OCI-LY7 (cell line): ENCODE data around the gene TMEM272. TPM values are rescaled to one million over a fixed set of nuclear protein-coding genes. Genes with fewer than 3 reads are reported as not detected.
A peak's percentile ranks its signal among the peaks of the same experiment; 100 is the strongest.

Source experiments
- BruUV-seq: library from RNA; stranded (reverse); fragments of 400-500 nt; replicated peaks from 2 replicates; lab custom pipeline; 2021; lab: Mats Ljungman, UMichigan
- CTCF ChIA-PET: fragments of 300-600 bp; sonication (Branson Sonifier 250); formaldehyde crosslinking; loops from one replicate; lab custom pipeline; 2022; ENCODE audit warnings: antibody characterized with exemption; ENCODE audit not compliant: unreplicated experiment; lab: Charles Lee
- POLR2A ChIA-PET: fragments of 300-600 bp; sonication (Branson Sonifier 250); formaldehyde crosslinking; loops from one replicate; lab custom pipeline; 2022; ENCODE audit warnings: antibody characterized with exemption; lab: Charles Lee
- DNase-seq: peaks from one replicate; pipeline ENCODE4 v3.0.0-alpha.2; 2015; ENCODE audit warnings: low spot score
- H2AFZ ChIP-seq: fragments of 200-600 bp; sonication (generic), shearing (Covaris generic); 2 replicates; pipeline ENCODE4 v1.6.1; 2014; ENCODE audit warnings: mild to moderate bottlenecking, antibody characterized with exemption, low read length, moderate library complexity
- H3K27ac ChIP-seq: fragments of 200-600 bp; sonication (generic); 2 replicates; pipeline ENCODE4 v1.5.1; 2014; ENCODE audit warnings: mixed run types, low read depth, mild to moderate bottlenecking, moderate library complexity, low read length, inconsistent platforms; ENCODE audit not compliant: poor library complexity, severe bottlenecking
- H3K36me3 ChIP-seq: fragments of 200-600 bp; sonication (generic); 2 replicates; pipeline ENCODE4 v1.6.1; 2014; ENCODE audit warnings: mild to moderate bottlenecking, antibody characterized with exemption, low read length, moderate library complexity, mixed read lengths; ENCODE audit not compliant: insufficient read depth
- H3K4me1 ChIP-seq: fragments of 200-600 bp; sonication (generic); 2 replicates; pipeline ENCODE4 v1.5.1; 2014; ENCODE audit warnings: mild to moderate bottlenecking, low read length; ENCODE audit not compliant: insufficient read depth, poor library complexity, severe bottlenecking
- H3K4me2 ChIP-seq: fragments of 200-600 bp; sonication (generic); 2 replicates; pipeline ENCODE4 v1.6.1; 2014; ENCODE audit warnings: mild to moderate bottlenecking, low read length
- H3K4me3 ChIP-seq: fragments of 200-600 bp; sonication (generic); 2 replicates; pipeline ENCODE4 v1.5.1; 2014; ENCODE audit warnings: mild to moderate bottlenecking, low read depth, low read length; ENCODE audit not compliant: poor library complexity, severe bottlenecking
- H3K79me2 ChIP-seq: fragments of 200-600 bp; sonication (generic); 2 replicates; pipeline ENCODE4 v1.6.1; 2016; ENCODE audit warnings: low read depth, mild to moderate bottlenecking, low read length, moderate library complexity, mixed read lengths; ENCODE audit not compliant: insufficient read depth
- H3K9me2 ChIP-seq: fragments of 200-600 bp; sonication (generic); 2 replicates; pipeline ENCODE4 v1.6.1; 2016; ENCODE audit warnings: mild to moderate bottlenecking, low read length, mixed read lengths; ENCODE audit not compliant: insufficient read depth
- H3K9me3 ChIP-seq: fragments of 200-600 bp; sonication (generic); 2 replicates; pipeline ENCODE4 v1.6.1; 2014; ENCODE audit warnings: mild to moderate bottlenecking, mixed run types, low read length, mixed read lengths
- H4K20me1 ChIP-seq: fragments of 200-600 bp; sonication (generic); 2 replicates; pipeline ENCODE4 v1.6.1; 2014; ENCODE audit warnings: mild to moderate bottlenecking, antibody characterized with exemption, low read length, moderate library complexity, mixed read lengths; ENCODE audit not compliant: insufficient read depth
- CTCF ChIP-seq: fragments of 200-600 bp; sonication (generic); conservative IDR thresholded peaks from 2 replicates; pipeline ENCODE4 v1.5.1; 2014; ENCODE audit warnings: mild to moderate bottlenecking, antibody characterized with exemption, low read length, moderate library complexity, mixed read lengths
- EZH2phosphoT487 ChIP-seq: fragments of 200-600 bp; sonication (generic); IDR thresholded peaks from 2 replicates; pipeline ENCODE4 v1.6.1; 2018; ENCODE audit warnings: low read depth, borderline replicate concordance, mild to moderate bottlenecking, mixed run types, antibody characterized with exemption, low read length, moderate library complexity, mixed read lengths
- intact Hi-C: fragments of 100-400 bp; cut with micrococcal nuclease; formaldehyde crosslinking; loops from one replicate; pipeline ENCODE4 v1.10.0; 2022; ENCODE audit not compliant: unreplicated experiment
- total RNA-seq, 2 experiments: library from RNA; depleted of rRNA in 1 of 2; stranded (reverse); fragments of >200 nt in 1 of 2; shearing (Covaris generic) in 1 of 2; gene quantifications; 2 replicates each; pipeline ENCODE4 v1.2.3, GENCODE V29; 2014 to 2022

The TMEM272 gene
- total RNA-seq, 2 experiments from 2014 or later = 0.41 to 0.46 TPM

- POLR2A ChIA-PET = interaction anchor here (3.5 to 5.4 kb wide), 2 partner anchors 10 to 13 kb away, joined by 22 to 48 read pairs; no protein-coding TSS in a partner anchor
- TF ChIP-seq EZH2phosphoT487 (no peak), CTCF (no peak)
- no peaks in the 10 kb centered on the region for H3K36me3 ChIP-seq
- no peak overlapping the region for H2AFZ ChIP-seq
- H3K27ac ChIP-seq = no peak overlapping the region
- no peak for DNase-seq
- H3K9me3 ChIP-seq = no peaks in the 10 kb centered on the region
- no peaks in the 10 kb centered on the region for H3K9me2 ChIP-seq
- no peaks in the 10 kb centered on the region for H4K20me1 ChIP-seq
- CTCF ChIA-PET = interaction anchor here (1.2 kb wide), 2 partner anchors 10 to 13 kb away, joined by 3 read pairs; no protein-coding TSS in a partner anchor
- no TSS peak for BruUV-seq
- intact Hi-C loops = loop anchor here (5.0 kb wide), 1 partner anchor 183 kb away; no protein-coding TSS in a partner anchor
- no peaks in the 10 kb centered on the region for H3K79me2 ChIP-seq
- H3K4me3 ChIP-seq = no peak overlapping the region
- H3K4me1 ChIP-seq = peaks cover 83% of the 10 kb centered on the region
- H3K4me2 ChIP-seq = no peak overlapping the region
Measured at GRCh38 chr13:51818781-51819511, 26.0 kb downstream of the TMEM272 start.

GRCh38 chr13:51818276-51818675 is 26.7 kb downstream of the TMEM272 start:
- no peak overlapping the region for H2AFZ ChIP-seq
- no peak overlapping the region for H3K4me2 ChIP-seq
- H3K36me3 ChIP-seq = no peaks in the 10 kb centered on the region
- DNase-seq = no peak
- TF ChIP-seq EZH2phosphoT487 (no peak), CTCF (peak; percentile 36; the same call in 1 of the 2 replicates)
- intact Hi-C loops = loop anchor here (5.0 kb wide), 1 partner anchor 184 kb away; no protein-coding TSS in a partner anchor
- POLR2A ChIA-PET = interaction anchor here (0.7 to 1.0 kb wide), 2 partner anchors 14 to 72 kb away, joined by 3 to 5 read pairs; no protein-coding TSS in a partner anchor
- CTCF ChIA-PET = interaction anchor here (1.2 kb wide), 1 partner anchor 11 kb away, joined by 3 read pairs; no protein-coding TSS in a partner anchor
- BruUV-seq = no TSS peak
- H3K27ac ChIP-seq = no peak overlapping the region
- H3K79me2 ChIP-seq = no peaks in the 10 kb centered on the region
- peaks cover 83% of the 10 kb centered on the region for H3K4me1 ChIP-seq
- no peaks in the 10 kb centered on the region for H3K9me2 ChIP-seq
- H3K4me3 ChIP-seq = no peak overlapping the region
- no peaks in the 10 kb centered on the region for H3K9me3 ChIP-seq
- H4K20me1 ChIP-seq = no peaks in the 10 kb centered on the region
